Activated CD4-positive, alpha-beta T cell treated with anti-CD3 and anti-CD28 coated beads for 4 hours (primary cell): ENCODE results near the gene RAB34.

Experiments
- DNase-seq, 2 donors: peaks; one replicate each; pipeline ENCODE4 v3.0.0-alpha.2; 2020

RAB34 gene

GRCh38 chr17:28710861-28711722 lies 6.6 kb downstream of the RAB34 start:
- peak; percentile 85 to 86 for DNase-seq

- DNase-seq: no peak
Measured at GRCh38 chr17:28707339-28707720, 10.3 kb downstream of the RAB34 start.

DNA sequence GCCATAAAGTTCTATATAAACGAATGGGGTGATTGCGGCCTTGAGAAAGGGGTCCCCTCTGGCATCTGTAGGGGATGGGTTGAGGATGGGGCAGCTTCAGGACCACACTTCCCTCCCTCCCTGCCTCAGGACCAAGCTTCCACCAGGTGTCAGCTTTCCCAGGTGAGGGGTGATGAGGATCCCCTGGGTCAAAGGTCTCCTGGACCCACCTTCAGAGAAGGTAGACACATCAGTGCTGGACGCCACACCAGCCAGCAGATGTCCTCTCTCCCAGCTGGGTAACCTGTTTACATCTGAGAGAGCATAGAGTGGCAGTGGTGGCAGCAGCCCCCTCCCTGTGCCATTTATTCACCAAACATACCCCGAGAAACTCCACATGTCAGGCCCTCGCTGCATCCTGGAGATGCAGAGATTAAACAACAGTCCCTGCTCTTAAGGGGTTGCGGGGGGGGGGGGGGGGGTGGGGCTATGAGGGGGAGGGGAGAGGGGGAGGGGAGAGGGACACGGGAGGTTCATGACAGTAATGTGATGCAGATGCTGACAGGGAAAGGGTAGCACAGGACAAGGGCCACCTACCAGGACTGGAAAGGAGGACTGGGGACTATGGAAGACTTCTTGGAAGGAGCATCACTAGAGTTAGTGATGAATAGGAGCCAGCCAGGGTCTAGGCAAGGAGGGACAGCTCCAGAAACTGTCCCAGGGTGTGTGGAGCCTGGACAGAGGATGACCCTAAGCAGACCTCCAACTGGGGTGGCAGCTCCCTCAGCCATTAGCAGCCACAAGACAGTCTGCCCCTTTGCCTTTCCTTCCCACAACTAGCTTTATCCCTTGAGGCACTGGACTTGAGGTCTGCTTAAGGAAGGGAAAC lies 11.0 kb downstream of the RAB34 start:
- no peak for DNase-seq

GRCh38 chr17:28705728-28706334 lies 11.8 kb downstream of the RAB34 start:
- DNase-seq: no peak

- no peak for DNase-seq
Measured at GRCh38 chr17:28705074-28705659, 12.5 kb downstream of the RAB34 start.

- no peak for DNase-seq
Measured at GRCh38 chr17:28704219-28704858, 13.3 kb downstream of the RAB34 start.

DNA sequence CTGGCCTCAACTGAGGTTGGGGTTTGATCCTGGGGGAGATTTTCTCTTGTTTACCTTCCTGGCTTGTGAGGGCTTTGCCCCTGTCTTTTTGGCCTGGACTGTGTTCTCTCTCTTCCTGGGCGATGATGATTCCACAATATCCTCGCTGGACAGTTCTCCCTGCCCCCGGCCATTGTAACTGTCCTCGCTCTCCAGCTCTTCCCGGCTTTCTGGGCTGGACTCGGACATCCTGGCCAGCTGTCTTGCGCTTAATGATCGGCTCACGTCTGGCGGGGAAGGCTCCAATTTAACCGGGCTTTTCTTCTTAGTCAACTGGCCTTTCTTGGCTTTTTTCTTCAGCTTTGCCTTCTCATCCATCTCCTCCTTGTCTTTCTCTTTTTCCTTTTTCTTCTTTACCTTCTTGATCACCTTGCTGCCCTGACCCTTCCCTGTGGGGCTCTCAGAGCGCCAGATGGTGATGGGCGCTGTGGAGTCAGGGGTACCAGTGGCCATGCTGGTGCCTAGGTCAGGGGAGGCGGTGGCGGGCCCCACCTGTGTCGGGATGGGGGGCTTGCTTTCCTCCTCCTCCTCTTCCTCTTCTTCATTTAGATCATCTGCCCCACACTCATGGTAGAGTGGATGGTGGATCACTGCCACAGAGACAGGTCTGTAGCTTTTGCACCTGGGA lies 14.0 kb downstream of the RAB34 start:
- no peak for DNase-seq

DNA sequence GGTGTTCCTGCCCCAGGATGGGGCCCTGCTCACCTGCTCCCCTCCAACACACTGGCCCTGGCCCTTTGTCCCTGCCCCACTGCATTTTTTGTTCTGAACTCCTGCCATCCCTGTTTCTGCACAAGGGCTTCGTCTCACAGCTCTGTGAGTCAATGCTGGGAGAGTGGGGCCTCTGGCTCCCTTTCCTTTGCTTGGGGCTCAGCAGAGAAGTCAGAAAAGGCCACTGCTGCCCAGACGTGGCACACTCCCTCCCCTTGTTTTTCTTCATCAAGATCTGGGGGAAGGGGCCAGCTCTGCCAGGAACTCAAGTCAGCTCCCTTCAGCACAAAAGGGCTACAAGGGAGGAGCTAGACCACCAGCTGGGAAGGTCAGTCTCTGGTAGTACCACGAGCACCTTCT lies 14.9 kb downstream of the RAB34 start:
- no peak for DNase-seq

DNA sequence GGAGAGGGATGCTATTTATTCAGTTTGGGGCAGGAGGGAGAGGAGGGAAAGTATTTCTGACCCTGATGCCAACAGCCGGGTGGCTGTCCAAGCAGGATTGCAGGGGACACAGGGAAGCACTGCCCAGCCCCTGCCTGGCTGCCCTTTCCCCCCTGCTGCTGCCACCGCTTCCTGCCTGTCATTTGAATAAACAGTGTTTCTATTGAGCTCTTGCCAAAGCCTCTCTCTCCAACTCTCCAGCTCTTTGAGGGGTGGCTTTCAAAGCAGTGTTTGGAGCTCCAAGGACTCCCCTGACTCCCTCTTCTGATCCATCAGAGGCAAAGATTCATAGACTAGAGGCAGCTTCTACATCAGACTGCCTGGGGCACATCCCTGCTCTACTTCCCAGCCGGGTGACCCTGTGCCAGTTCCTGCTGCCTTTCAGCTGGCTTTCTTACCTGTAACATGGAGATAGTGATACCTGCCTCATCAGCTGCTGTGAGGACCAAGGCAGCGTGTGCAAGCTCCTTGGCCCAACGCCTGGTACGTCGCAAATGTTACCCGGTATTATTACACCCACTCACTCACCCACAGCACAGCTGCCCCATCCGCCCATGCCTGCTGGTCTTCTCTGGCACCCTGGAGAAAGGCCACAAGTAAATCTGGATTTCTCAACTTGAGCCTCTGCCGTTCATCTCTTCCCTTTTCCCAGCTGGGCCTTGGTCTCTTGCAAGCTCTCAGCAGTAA lies 15.5 kb downstream of the RAB34 start:
- no peak for DNase-seq

DNA sequence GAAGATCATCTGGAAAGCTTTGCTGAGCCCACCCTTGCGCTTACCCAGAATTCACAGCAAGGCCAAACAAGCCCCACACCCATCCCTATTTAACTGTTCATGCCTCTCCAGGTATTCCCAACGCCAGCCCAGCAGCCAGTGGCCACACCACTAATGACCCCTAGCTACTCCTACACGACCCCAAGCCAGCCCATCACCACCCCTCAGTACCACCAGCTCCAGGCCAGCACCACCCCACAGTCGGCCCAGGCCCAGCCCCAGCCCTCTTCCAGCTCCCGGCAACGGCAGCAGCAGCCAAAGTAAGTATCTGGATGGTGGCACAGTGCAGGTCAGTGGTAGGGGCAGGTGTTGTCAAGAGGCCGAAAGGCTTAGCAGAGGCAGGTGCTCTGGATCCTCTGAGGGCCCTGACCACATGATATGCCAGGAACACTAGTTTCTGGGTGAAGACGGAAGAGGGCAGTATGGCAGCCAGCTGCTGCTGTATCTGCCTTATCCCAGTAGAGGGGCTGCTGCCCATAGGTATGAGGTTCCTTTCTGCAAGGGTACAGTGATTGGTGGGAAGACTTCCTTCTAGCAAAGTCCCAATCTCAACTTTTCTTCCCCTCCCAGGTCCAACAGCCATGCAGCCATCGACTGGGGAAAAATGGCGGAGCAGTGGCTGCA lies 16.7 kb downstream of the RAB34 start:
- no peak for DNase-seq

GRCh38 chr17:28700278-28700677 lies 17.4 kb downstream of the RAB34 start:
- no peak for DNase-seq

DNA sequence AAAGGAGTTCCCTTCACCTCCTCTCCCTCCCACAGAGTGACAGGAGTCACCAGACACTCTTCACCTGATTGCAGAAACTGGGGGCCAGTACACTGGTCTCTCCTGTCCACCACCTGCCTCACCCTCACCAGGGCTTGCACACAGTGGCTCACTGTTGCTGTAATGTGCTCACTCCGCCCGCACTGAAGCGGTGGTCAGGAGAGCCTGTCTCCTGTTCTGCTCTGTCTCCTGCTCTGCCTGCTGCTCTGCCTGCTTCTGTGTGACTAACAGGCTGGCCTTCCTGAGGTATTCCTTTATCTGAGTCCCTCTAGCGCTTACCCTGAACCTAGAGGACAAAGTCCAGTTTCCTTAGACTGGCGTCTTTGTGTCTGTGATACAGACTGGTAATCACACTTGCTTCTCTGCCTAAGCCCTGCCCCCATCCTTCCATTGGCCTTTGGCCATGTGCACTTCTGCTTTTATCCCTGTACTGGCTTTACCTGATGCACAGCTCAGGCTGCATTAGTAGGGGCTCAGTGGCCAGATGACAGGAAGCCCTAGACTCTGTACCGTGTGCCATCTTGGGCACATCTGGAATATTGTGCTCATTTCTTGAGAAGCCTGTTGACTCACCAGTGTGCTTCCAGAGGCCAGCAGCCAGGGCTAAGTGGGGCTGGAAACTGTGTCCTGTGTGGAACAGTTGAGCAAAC lies 19.3 kb downstream of the RAB34 start:
- no peak for DNase-seq

- no peak for DNase-seq
Measured at GRCh38 chr17:28693869-28694268, 23.8 kb downstream of the RAB34 start.

GRCh38 chr17:28689011-28689410 lies 28.7 kb downstream of the RAB34 start:
- no peak for DNase-seq

DNA sequence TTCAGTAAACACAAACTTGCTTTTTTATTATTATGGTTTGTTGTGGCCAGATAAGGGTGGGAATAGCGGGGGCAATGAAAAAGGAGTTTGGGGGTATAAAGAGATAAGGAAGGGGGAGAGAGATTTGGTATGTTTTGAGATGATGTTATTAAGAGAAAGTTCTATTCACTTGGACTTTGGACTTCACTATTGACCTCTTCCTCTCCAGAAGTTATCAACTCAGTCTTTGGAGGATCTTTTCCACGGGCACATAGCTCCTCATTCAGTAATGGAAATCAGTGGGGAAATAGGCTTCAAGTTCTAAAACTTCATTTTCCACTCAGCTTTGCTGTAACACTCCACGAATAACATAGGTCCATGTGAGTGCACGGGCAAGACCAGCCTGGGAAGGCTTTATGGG lies 29.2 kb downstream of the RAB34 start:
- no peak for DNase-seq

DNA sequence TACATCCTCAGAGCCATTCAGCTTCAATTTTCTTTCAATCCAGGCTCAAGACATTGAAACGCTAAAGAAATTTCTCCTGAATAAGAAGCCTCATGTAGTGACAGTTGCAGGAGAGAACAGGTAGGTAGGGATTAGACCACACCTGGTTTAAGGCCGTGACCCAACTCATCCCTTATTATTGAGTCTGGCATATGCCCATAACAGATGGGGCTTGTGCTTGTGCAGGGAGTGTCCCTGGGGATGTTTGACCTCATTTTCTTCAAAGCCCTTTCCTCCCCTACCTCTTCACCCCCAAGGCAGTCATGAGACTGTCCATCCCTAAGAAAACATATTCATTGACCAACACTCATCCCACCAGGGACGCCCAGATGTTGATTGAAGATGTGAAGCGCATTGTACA lies 31.4 kb downstream of the RAB34 start:
- DNase-seq: no peak

GRCh38 chr17:28685366-28685765 lies 32.3 kb downstream of the RAB34 start:
- DNase-seq: no peak

GRCh38 chr17:28684963-28685362 lies 32.7 kb downstream of the RAB34 start:
- no peak for DNase-seq

- no peak for DNase-seq
Measured at GRCh38 chr17:28682655-28683054, 35.0 kb downstream of the RAB34 start.

DNA sequence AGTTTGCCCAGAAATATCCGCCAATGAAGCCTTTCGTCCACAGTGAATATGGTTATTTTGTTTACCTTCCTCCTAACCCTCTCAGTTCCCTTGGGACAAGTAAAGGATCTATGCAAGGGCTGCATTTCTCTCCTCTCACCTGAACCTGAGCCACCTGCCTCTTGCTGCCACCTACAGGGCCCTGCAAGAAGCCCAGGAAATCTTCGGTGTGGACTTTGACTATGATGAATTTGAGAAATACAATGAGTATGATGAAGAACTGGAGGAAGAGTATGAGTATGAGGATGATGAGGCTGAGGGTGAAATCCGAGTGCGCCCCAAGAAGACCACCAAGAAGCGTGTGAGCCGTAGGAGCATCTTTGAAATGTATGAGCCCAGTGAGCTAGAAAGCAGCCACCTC lies 41.7 kb downstream of the RAB34 start:
- no peak for DNase-seq
